ENCODE data around the gene IRF4.

- no peak for TF ChIP-seq SUZ12 (IDR thresholded peaks at IDR 0.05; ENCODE audit: extremely low read depth, insufficient read depth, insufficient read length)
- no peak for TF ChIP-seq ZNF274 (IDR thresholded peaks at IDR 0.05; ENCODE audit: low read depth, low read length)
Observed at GRCh38 chr6:358432-358831, 33.1 kb upstream of the IRF4 start.
